Aortic smooth muscle cell (primary cell): ENCODE data around the gene PLVAP. TPM values are rescaled to one million over a fixed set of nuclear protein-coding genes. Genes with fewer than 3 reads are reported as not detected.

Experiments used
- total RNA-seq: library from RNA; depleted of rRNA; stranded (reverse); fragments of >200 nt; gene quantifications from 2 replicates; pipeline ENCODE4 v1.2.3, GENCODE V29; 2014

Gene PLVAP
- total RNA-seq = 0.31 and 0.92 TPM in 2 replicates

GRCh38 chr19:17376935-17377600, at the start of gene PLVAP:
Gene PLVAP (minus strand): TSS chr19:17377342. CDS start chr19:17377288, 54 bp downstream.

GRCh38 chr19:17419621-17420474, 42.7 kb upstream of the PLVAP start, which contains the start of gene MVB12A:
Gene MVB12A (plus strand): TSS chr19:17420047. CDS start chr19:17420136, 89 bp downstream.

GRCh38 chr19:17405250-17406045, 28.3 kb upstream of the PLVAP start, which contains the start of gene BST2:
Gene BST2 (minus strand): TSS chr19:17405630. CDS start chr19:17405575, 55 bp downstream.

GRCh38 chr19:17393914-17394313, 16.8 kb upstream of the PLVAP start, which contains the start of gene CCDC194:
Gene CCDC194 (minus strand): TSS chr19:17394196. CDS start chr19:17394158, 38 bp downstream.

GRCh38 chr19:17336872-17337674, 40.1 kb downstream of the PLVAP start, which contains the start of gene GTPBP3:
Gene GTPBP3 (plus strand): TSS chr19:17337553. CDS start chr19:17337612, 59 bp downstream.

GRCh38 chr19:17334414-17335409, 42.4 kb downstream of the PLVAP start, which contains the start of gene ANO8:
Gene ANO8 (minus strand): TSS chr19:17334855. CDS start chr19:17334670, 185 bp downstream.

GRCh38 chr19:17309198-17309964, 67.8 kb downstream of the PLVAP start, which contains the start of gene DDA1:
Gene DDA1 (plus strand): TSS chr19:17309563. CDS start chr19:17309655, 92 bp downstream.

GRCh38 chr19:17305517-17306284, 71.4 kb downstream of the PLVAP start, which contains the start of gene MRPL34:
Gene MRPL34 (plus strand): TSS chr19:17305872. CDS start chr19:17305893, 21 bp downstream.

GRCh38 chr19:17303167-17303939, 73.8 kb downstream of the PLVAP start, which contains the start of gene ABHD8:
Gene ABHD8 (minus strand): TSS chr19:17303425. CDS start chr19:17301616, 1,809 bp downstream.

Other genes with a start within 250 kb of the PLVAP start
- gene USE1, start 162.0 kb downstream of the PLVAP start, total RNA-seq = 25.7 and 26.2 TPM in 2 replicates
- gene OCEL1, start 151.1 kb downstream of the PLVAP start, total RNA-seq = 1.1 and 2.7 TPM in 2 replicates
- gene NR2F6, start 131.4 kb downstream of the PLVAP start, total RNA-seq = 28.7 and 33.8 TPM in 2 replicates
- gene USHBP1, start 112.6 kb downstream of the PLVAP start, total RNA-seq = 0.13 and 0.25 TPM in 2 replicates
- 81.6 and 107 TPM in 2 replicates for gene BABAM1, start 109.9 kb downstream of the PLVAP start, total RNA-seq
- gene ANKLE1, start 95.4 kb downstream of the PLVAP start, total RNA-seq = 0.13 and 0.19 TPM in 2 replicates
- gene ABHD8, start 73.9 kb downstream of the PLVAP start, total RNA-seq = 8.6 and 8.8 TPM in 2 replicates
- gene MRPL34, start 71.5 kb downstream of the PLVAP start, total RNA-seq = 20.7 and 26.9 TPM in 2 replicates
- gene DDA1, start 67.8 kb downstream of the PLVAP start, total RNA-seq = 36.2 and 39.7 TPM in 2 replicates
- 6.3 and 6.7 TPM in 2 replicates for gene ANO8, start 42.5 kb downstream of the PLVAP start, total RNA-seq
- 10.6 and 11.1 TPM in 2 replicates for gene GTPBP3, start 39.8 kb downstream of the PLVAP start, total RNA-seq
- 0.19 and 0.40 TPM in 2 replicates for gene CCDC194, start 16.9 kb upstream of the PLVAP start, total RNA-seq
- 28.2 and 79.7 TPM in 2 replicates for gene BST2, start 28.3 kb upstream of the PLVAP start, total RNA-seq
- gene MVB12A, start 42.7 kb upstream of the PLVAP start, total RNA-seq = 30.6 and 36.4 TPM in 2 replicates
- gene TMEM221, start 71.3 kb upstream of the PLVAP start, total RNA-seq = under 0.01 TPM in 1 of 2 replicates, not detected in the other
- not detected in 2 replicates for gene NXNL1, start 83.6 kb upstream of the PLVAP start, total RNA-seq
- 22.6 and 22.9 TPM in 2 replicates for gene SLC27A1, start 93.2 kb upstream of the PLVAP start, total RNA-seq
- 42.6 and 43.1 TPM in 2 replicates for gene PGLS, start 134.3 kb upstream of the PLVAP start, total RNA-seq
- 59.1 and 66.6 TPM in 2 replicates for gene COLGALT1, start 178.3 kb upstream of the PLVAP start, total RNA-seq